Measurements from ENCODE around the gene GINS1.

GRCh38 chr20:25399037-25399430, 8.4 kb upstream of the GINS1 start:
- TF ChIP-seq POLR2AphosphoS5 (IDR thresholded peaks at IDR 0.05) = no peak
- TF ChIP-seq, protein P1, sequence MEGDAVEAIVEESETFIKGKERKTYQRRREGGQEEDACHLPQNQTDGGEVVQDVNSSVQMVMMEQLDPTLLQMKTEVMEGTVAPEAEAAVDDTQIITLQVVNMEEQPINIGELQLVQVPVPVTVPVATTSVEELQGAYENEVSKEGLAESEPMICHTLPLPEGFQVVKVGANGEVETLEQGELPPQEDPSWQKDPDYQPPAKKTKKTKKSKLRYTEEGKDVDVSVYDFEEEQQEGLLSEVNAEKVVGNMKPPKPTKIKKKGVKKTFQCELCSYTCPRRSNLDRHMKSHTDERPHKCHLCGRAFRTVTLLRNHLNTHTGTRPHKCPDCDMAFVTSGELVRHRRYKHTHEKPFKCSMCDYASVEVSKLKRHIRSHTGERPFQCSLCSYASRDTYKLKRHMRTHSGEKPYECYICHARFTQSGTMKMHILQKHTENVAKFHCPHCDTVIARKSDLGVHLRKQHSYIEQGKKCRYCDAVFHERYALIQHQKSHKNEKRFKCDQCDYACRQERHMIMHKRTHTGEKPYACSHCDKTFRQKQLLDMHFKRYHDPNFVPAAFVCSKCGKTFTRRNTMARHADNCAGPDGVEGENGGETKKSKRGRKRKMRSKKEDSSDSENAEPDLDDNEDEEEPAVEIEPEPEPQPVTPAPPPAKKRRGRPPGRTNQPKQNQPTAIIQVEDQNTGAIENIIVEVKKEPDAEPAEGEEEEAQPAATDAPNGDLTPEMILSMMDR (IDR thresholded peaks at IDR 0.05) = peak; percentile 26 to 71 (median 64)
